ENCODE measurements around the gene ARHGAP45.
"Not testable (repeated sequence)": the region's sequence is repeated elsewhere in the genome, so short reads cannot be mapped to it uniquely, and the experiment has no call there.

ARHGAP45 gene

DNA sequence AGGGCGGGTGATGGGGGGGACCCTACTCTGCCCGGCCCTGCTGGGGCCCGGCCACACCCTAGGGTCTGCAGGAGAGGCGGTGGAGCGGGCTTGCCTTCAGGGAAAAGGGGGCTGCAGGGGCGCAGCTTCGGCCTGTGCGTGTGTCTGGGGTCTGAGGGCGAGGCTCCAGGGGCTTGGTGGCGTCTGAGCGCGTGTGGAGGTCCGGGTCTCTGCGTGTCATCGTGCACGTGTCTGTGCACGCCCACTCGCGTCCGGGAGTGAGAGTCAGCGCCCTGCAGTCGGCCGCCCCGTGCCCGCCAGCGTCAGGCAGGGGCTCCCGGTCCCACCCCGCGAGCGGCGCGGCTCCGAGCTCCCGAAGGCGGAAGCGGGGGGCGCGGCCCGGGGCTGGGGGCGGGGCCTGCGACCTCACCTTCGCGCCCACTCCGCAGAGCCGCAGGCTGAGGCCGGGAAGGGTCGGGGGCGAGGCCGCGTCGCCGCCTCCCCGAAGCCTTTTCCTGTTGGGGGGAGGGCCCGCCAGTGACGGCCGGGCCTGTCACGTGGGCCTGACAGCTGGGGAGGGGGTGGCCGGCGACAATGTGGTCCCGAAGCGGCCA, at the start of gene ARHGAP45:
ARHGAP45 (plus strand) TSS at position 420 of the 593 bp plus-strand sequence. CDS start 239 bp downstream, outside the sequence.
- peak; percentile 84 to 89 (median 87) for DNase-seq

DNA sequence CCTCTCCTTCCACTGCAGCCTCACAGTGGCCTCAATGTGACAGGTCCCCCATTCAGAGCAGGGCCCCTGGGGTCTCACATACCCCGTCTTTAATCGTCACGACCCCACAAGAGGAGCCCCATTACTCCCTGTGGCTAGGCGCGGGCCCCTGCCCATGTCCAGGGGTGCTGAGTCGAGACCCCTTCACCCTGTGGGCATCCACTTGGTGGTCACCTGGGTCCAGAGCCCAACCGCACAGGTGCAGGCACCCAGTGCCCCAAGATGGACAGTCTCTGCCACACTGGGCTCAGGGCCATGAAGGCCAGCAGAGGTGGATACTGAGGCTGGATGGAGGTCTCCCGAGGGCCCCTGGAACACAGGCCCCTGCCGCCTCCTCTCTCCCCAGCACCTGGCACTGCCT, 49.1 kb upstream of the ARHGAP45 start:
- DNase-seq = no peak

DNA sequence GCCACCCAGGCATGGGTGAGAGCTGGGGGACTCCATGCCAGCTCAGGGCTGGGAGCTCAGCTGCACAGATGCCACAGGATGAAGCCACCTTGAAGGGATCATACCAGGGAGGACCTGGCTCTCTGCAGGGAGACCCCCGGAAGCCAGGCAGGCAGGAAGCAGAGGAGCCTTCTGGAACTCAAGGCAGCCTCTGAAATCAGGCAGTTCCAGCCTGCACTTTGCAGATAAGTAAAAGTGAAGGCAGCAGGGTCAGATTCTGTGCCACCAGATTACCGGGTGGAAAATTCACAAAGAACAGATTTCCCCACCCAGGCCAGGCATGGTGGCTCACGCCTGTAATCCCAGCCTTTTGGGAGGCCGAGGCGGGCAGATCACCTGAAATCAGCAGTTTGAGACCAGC, 48.6 kb upstream of the ARHGAP45 start:
- DNase-seq = no peak

DNA sequence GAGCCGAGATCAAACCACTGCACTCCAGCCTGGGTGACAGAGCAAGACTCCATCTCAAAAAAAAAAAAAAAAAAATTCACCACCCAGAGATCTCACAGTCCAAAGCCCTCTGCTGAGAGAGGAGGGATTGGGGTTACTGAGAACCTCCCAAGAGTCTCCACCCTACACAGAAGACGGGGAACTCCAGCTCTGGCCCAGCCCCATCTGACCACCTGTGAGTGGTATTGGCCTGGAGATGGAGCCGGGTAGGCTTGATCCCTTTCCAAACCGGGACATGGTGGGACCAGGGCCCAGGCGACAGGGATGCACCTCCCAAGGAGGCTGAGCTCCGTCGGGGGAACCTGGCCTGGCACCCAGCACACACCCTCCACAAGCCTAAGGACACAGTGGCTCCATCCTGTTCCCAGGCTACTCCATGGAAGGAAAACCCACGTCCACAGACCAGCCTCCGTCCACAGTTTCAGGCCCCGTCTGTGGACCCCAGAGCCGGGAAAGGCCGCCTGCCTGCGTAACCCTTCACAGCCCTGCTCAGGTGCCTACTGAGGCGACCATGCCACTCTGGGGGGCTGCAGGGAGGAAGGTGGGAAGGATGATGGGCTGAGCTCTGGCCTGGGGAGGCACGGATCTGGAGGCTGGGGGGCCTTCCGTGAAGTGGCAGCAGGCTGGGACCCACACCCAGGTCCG, 47.9 kb upstream of the ARHGAP45 start:
- no peak for DNase-seq

- no peak for DNase-seq
Measured at GRCh38 chr19:1019616-1019961, 47.4 kb upstream of the ARHGAP45 start.

DNA sequence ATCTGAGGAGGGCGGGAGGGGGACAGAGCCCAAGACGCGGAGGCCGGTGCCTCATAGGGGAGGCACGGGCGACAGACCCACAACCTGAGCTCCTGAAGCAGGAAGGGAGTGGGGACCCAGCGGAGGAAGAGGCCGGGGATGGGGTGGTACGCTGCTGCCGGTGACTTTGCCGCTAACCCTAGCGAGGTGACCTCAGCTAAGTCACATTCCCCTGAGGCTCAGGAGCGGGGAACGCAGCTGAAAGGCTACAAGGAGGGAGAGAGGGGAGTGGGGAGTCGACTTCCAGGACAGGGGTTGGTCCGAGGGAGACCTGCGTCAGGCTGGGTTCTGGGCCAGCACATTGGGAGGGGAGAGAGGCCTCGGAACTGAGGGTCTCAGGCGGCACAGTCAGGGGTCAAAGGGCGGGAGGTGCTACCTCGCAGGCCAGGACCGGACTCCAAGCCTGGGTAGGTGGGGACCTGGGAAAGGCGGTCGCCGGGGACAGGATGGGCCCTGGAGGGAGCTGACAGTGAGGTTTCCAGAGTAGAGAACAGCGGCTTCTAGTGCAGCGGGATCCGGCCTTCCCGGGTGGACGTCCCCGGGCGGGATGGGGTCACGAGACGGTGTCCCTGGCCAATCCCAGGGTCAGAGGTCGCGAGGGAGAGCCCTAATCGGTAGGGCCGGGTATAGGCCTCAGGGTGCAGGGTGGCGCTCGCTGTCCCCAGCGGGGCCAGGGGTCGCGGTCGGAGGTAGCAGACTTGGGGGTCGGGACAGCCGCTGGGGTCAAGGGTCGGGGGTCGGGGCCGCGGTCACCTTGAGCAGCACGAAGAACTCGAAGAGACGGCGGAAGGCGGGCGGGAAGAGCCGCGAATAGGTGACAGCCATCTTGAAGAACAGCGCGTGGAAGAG, 46.7 kb upstream of the ARHGAP45 start:
- DNase-seq = peak in 2 of 3 donors; percentile 32 to 70

- peak; percentile 98 to 99 (median 99) for DNase-seq
Measured at GRCh38 chr19:1020868-1021425, 46.0 kb upstream of the ARHGAP45 start, which contains the start of gene TMEM259. TMEM259 (minus strand) TSS chr19:1021123; CDS start chr19:1020996, 127 bp downstream.

- DNase-seq = not testable (repeated sequence)
Measured at GRCh38 chr19:1023883-1024188, 43.1 kb upstream of the ARHGAP45 start.

GRCh38 chr19:1025080-1025479, 41.9 kb upstream of the ARHGAP45 start:
- not testable (repeated sequence) for DNase-seq

GRCh38 chr19:1025960-1026782, 40.8 kb upstream of the ARHGAP45 start, which contains the start of gene CNN2:
CNN2 (plus strand) TSS chr19:1026608; CDS start chr19:1026662, 54 bp downstream.
- DNase-seq = peak; percentile 78 to 94 (median 88)

DNA sequence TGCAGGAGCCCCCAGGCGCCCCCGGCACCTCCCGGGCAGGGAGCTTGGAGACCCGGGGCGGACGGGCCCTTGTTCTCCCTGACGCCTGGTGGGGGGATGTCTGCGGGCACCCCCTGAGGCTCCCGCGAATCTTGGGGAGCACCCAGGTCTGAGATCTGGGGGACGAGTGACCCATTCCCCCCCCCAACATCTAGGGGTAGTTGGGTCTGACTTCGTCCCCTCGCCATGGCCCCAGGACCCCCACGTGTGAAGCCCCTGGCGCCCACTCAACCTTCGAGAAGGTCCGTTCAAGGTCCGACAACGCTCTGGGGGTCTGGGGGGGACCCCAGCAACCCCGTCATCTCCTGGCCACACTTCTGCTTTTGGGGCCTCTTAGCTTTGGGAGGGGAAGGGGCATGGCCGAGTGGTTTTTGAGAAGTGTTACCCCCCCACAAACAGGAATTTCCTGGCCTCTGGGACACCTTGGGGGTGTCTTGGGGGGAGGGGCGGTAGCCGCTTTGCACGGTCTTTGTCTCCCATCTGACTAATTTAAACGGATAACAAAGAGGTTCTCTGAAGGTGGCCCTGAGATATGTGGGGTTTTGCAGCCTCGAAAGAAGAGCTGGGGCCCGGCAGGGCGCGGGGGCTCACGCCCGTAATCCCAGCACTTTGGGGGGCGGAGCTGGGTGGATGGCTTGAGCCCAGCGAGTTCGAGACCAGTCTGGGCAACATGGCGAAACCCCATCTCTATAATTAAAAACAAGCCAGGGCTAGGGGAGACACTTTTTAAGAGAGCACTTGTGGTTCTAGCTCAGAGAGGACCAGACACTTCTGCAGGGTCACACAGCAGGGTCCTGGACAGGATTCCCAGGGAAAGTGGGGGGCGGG, 40.0 kb upstream of the ARHGAP45 start:
- DNase-seq = peak; percentile 52 to 66 (median 55)

- no peak for DNase-seq
Measured at GRCh38 chr19:1027650-1028061, 39.3 kb upstream of the ARHGAP45 start.

- DNase-seq = peak; percentile 38 to 70 (median 54)
Measured at GRCh38 chr19:1028062-1028926, 38.7 kb upstream of the ARHGAP45 start.

GRCh38 chr19:1032264-1032867, 34.6 kb upstream of the ARHGAP45 start:
- DNase-seq = no peak

DNA sequence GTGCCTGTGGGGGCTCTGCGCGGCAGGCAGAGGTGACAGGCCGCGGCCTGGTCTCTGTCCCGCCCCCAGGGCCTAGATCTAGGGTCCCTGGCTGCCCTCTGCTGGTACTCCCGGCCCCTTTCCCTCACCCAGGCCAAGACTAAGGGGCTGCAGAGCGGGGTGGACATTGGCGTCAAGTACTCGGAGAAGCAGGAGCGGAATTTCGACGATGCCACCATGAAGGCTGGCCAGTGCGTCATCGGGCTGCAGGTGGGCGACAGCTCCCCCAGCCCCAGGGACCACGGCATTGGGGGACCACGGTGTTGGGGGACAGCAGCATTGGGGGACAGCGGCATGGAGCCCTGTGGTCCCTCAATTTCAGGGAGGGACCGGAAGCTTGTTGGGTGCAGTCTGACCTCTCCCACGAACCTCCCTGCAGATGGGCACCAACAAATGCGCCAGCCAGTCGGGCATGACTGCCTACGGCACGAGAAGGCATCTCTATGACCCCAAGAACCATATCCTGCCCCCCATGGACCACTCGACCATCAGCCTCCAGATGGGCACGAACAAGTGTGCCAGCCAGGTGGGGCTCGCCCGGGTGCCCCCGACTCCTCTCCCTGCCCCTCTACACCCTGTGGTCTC, 30.9 kb upstream of the ARHGAP45 start:
- no peak for DNase-seq

- DNase-seq = peak; percentile 8 to 58 (median 53)
Measured at GRCh38 chr19:1037621-1038064, 29.3 kb upstream of the ARHGAP45 start.

DNA sequence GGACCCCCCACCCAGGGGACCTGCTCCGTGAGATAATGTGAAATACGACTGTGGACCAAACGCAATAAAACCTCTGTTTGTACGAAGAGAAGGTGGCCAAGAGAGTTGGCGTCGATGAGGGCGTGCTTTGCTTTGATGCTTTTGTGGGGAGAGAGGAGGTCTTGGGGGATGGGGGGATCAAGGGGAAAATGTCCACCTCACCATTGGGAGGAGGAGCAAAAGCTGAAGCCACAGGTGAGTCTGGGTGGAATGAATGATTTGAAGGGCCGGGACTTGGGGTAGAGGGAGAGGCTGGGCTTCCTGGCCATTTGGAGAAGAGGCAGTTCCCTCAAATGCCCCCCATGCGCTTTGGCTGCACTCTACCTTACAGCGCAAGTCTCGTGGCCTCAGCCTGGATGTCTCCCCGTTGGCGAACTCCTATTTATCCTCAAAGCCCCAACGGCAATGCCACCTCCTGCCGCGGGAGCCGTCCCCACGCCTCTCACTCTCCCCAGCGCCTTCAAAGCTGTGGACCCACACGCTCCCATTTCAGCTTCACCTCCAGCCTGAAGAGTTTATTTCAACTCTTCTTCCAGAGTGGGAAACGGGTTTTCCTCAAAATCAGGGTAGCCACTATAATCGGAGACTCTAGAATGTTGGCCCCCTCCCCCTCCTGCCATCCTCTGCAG, 27.9 kb upstream of the ARHGAP45 start:
- no peak for DNase-seq

DNA sequence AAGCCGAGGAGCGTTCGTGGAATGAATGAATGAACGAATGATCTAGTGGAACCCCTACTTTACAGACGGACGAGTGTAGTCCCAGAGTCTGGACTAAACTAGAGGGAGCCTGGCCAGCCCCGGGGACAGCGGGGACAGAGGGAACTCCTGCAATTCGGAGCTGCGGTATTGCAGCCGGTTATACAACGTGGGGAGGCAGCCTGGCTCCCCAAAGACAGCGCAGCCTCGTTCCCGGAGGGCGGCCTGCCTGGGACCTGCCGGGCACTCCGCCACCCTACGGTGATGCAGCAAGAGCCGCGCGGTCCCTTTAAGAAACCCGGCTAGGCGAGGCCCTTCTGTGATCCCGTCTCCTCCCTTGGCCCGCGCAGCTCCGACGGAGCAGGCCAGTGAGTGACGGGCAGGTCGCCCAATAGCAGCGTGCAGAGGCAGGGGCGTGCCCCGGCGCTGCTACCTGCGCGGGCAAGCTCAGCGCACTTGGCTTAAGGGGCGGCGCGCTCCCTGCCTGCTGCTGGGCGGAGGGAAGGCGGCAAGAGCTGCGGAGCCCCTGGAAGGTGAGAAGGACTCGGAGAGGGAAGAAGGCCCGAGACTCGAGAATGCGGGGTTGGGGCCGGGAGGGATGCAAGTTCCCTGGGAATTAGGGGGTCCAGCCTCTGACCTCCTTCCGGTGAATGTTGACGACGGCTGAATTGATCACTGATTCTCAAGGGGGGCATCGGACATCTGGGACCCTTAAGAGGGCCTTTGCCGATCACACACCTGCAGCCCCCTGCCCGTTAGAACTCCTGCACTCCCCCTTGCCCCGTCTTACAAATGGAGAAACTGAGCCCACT, 27.1 kb upstream of the ARHGAP45 start, which contains the start of gene ABCA7:
ABCA7 (plus strand) TSS at position 462 of the 830 bp plus-strand sequence. CDS start 1,255 bp downstream, outside the sequence.
- peak; percentile 97 to 98 (median 98) for DNase-seq
